Colonic mucosa (tissue), 4 donors: ENCODE measurements around the gene BCL2L13. TPM values are rescaled to one million over a fixed set of nuclear protein-coding genes. Genes with fewer than 3 reads are reported as not detected.

Source experiments
- DNase-seq: peaks from one replicate; pipeline ENCODE4 v3.0.0-alpha.2; 2020
- H3K27ac ChIP-seq: fragments of 200-600 bp; one replicate; pipeline ENCODE4 v1.8.0; 2021
- H3K27me3 ChIP-seq: fragments of 200-600 bp; one replicate; pipeline ENCODE4 v1.8.0; 2021
- H3K36me3 ChIP-seq: fragments of 200-600 bp; one replicate; pipeline ENCODE4 v1.8.0; 2021
- H3K4me1 ChIP-seq: fragments of 200-600 bp; one replicate; pipeline ENCODE4 v1.8.0; 2021; ENCODE audit warnings: mild to moderate bottlenecking
- H3K4me3 ChIP-seq: fragments of 200-600 bp; one replicate; pipeline ENCODE4 v1.8.0; 2021
- H3K9ac ChIP-seq, 2 donors: one replicate each; pipeline ENCODE4 v1.7.0; 2013; ENCODE audit warnings: control low read depth in 2 of 2, low read depth in 2 of 2, low read length in 2 of 2
- H3K9me3 ChIP-seq: fragments of 200-600 bp; one replicate; pipeline ENCODE4 v1.8.0; 2021
- CTCF ChIP-seq: fragments of 200-600 bp; IDR thresholded peaks from one replicate; pipeline ENCODE4 v1.8.0; 2022; ENCODE audit warnings: antibody characterized with exemption, mild to moderate bottlenecking
- intact Hi-C: fragments of 100-400 bp; cut with DNase I; formaldehyde crosslinking; loops from one replicate; pipeline ENCODE4 v1.14.1; 2022
- total RNA-seq, 2 donors: library from RNA; stranded (reverse); fragmentation: NEBNext Ultra II Directional in 1 of 2; extraction: Animal tissue kit (Norgen Biotek cat#: 25700) in 1 of 2; gene quantifications; one replicate each; pipeline ENCODE4 v1.2.1, GENCODE V29; 2021
- donor health status: healthy.
- donor health status: DM: no; HTN: no; CAD: no.
- donor health status: DM: no; HTN: no; CAD: no.

Gene BCL2L13
- total RNA-seq, 2 donors from 2014 or later, result 44.9 to 47.2 TPM

- H3K27ac ChIP-seq, result peak overlapping the region; percentile 17
- TF ChIP-seq CTCF, result no peak
- intact Hi-C loops, result no loop called here
- peak overlapping the region; percentile 2 to 24 for H3K9ac ChIP-seq
- peaks cover 8% of the 10 kb centered on the region for H3K4me1 ChIP-seq
- DNase-seq, result no peak
- peak overlapping the region; percentile 58 for H3K4me3 ChIP-seq
- H3K9me3 ChIP-seq, result no peaks in the 10 kb centered on the region
- H3K36me3 ChIP-seq, result no peaks in the 10 kb centered on the region
- no peaks in the 10 kb centered on the region for H3K27me3 ChIP-seq
Observed at GRCh38 chr22:17772249-17772957, 133.8 kb downstream of the BCL2L13 start.

GRCh38 chr22:17772958-17773605, 134.5 kb downstream of the BCL2L13 start:
- intact Hi-C loops, result no loop called here
- Histone ChIP-seq H3K9ac (peak overlapping the region; percentile 67 to 68), H3K9me3 (no peaks in the 10 kb centered on the region), H3K27ac (peak overlapping the region; percentile 57), H3K27me3 (no peaks in the 10 kb centered on the region), H3K4me3 (peak overlapping the region; percentile 58), H3K4me1 (peaks cover 8% of the 10 kb centered on the region), H3K36me3 (no peaks in the 10 kb centered on the region)
- DNase-seq, result no peak
- TF ChIP-seq CTCF, result no peak

- H3K27ac ChIP-seq, result peak overlapping the region; percentile 57
- no peak for TF ChIP-seq CTCF
- peak overlapping the region; percentile 68 to 92 for H3K9ac ChIP-seq
- DNase-seq, result peak; percentile 59
- H3K36me3 ChIP-seq, result no peaks in the 10 kb centered on the region
- H3K4me1 ChIP-seq, result peaks cover 8% of the 10 kb centered on the region
- H3K4me3 ChIP-seq, result peak overlapping the region; percentile 58
- intact Hi-C loops, result no loop called here
- no peaks in the 10 kb centered on the region for H3K27me3 ChIP-seq
- H3K9me3 ChIP-seq, result no peaks in the 10 kb centered on the region
Observed at GRCh38 chr22:17773606-17774205, 135.1 kb downstream of the BCL2L13 start.

- Histone ChIP-seq H3K4me1 (peaks cover 8% of the 10 kb centered on the region), H3K9ac (peak within 1 kb of the TSS; percentile 68 to 92), H3K27ac (peak within 1 kb of the TSS; percentile 57), H3K27me3 (no peaks in the 10 kb centered on the region), H3K9me3 (no peaks in the 10 kb centered on the region), H3K36me3 (no peaks in the 10 kb centered on the region), H3K4me3 (peak within 1 kb of the TSS; percentile 58)
- DNase-seq, result peak; percentile 72
- intact Hi-C loops, result no loop called here
- TF ChIP-seq CTCF, result no peak
Observed at GRCh38 chr22:17774206-17774925, 135.8 kb downstream of the BCL2L13 start, which contains the start of gene BID. TSS of gene BID (minus strand) at chr22:17774469. CDS start at chr22:17750116, 24,353 bp downstream.
